GM23338 (cell line): ENCODE measurements around the gene TAF3. TPM values are rescaled to one million over a fixed set of nuclear protein-coding genes. Genes with fewer than 3 reads are reported as not detected.

Experiments
- ATAC-seq: fragments of 200-7000 bp; cut with Tn5 transposase; 3 replicates; pipeline ENCODE4 v1.9.1; 2020
- DNase-seq: peaks from one replicate; pipeline ENCODE4 v3.0.0-alpha.2; 2015; ENCODE audit warnings: low spot score
- H2AFZ ChIP-seq: fragments of 200-600 bp; sonication (generic); 2 replicates; pipeline ENCODE4 v1.8.0; 2016; ENCODE audit warnings: antibody characterized with exemption, mild to moderate bottlenecking, moderate library complexity
- H3F3A ChIP-seq: fragments of 200-600 bp; sonication (generic); replicated peaks from 2 replicates; pipeline ENCODE4 v1.8.0; 2017; ENCODE audit warnings: antibody characterized with exemption, mixed run types, low read depth
- H3K27ac ChIP-seq: fragments of 200-600 bp; sonication (generic); 2 replicates; pipeline ENCODE4 v1.6.1; 2016; ENCODE audit warnings: low read depth
- H3K27me3 ChIP-seq: fragments of 200-600 bp; sonication (generic); 2 replicates; pipeline ENCODE4 v1.8.0; 2016; ENCODE audit warnings: mild to moderate bottlenecking, mixed run types, moderate library complexity; ENCODE audit not compliant: insufficient read depth
- H3K36me3 ChIP-seq: fragments of 200-600 bp; sonication (generic); 2 replicates; pipeline ENCODE4 v1.8.0; 2016; ENCODE audit warnings: mild to moderate bottlenecking; ENCODE audit not compliant: insufficient read depth
- H3K4me1 ChIP-seq: fragments of 200-600 bp; sonication (generic); 2 replicates; pipeline ENCODE4 v1.8.0; 2016; ENCODE audit warnings: mild to moderate bottlenecking, moderate library complexity; ENCODE audit not compliant: insufficient read depth
- H3K4me2 ChIP-seq: fragments of 200-600 bp; sonication (generic); 2 replicates; pipeline ENCODE4 v1.7.1; 2017; ENCODE audit warnings: mixed run types
- H3K4me3 ChIP-seq: fragments of 200-600 bp; sonication (generic); 2 replicates; pipeline ENCODE4 v1.6.1; 2016; ENCODE audit warnings: mixed run types
- H3K79me2 ChIP-seq: fragments of 200-600 bp; sonication (generic); replicated peaks from 2 replicates; pipeline ENCODE4 v1.8.0; 2017; ENCODE audit warnings: mild to moderate bottlenecking; ENCODE audit not compliant: insufficient read depth
- H3K9me2 ChIP-seq: fragments of 200-600 bp; sonication (generic); 2 replicates; pipeline ENCODE4 v1.8.0; 2017; ENCODE audit not compliant: insufficient read depth
- H4K20me1 ChIP-seq: fragments of 200-600 bp; sonication (generic); replicated peaks from 2 replicates; pipeline ENCODE4 v1.8.0; 2017; ENCODE audit warnings: mild to moderate bottlenecking; ENCODE audit not compliant: insufficient read depth
- H3K27ac Mint-ChIP-seq: 2 replicates; pipeline ENCODE4 v1.8.0; 2020; ENCODE audit warnings: inconsistent platforms, mild to moderate bottlenecking, moderate library complexity, mixed read lengths
- H3K27me3 Mint-ChIP-seq: 3 replicates; pipeline ENCODE4 v1.8.0; 2022; ENCODE audit warnings: low read depth, mild to moderate bottlenecking, moderate library complexity, mixed read lengths, inconsistent platforms; ENCODE audit not compliant: insufficient read depth, poor library complexity
- H3K36me3 Mint-ChIP-seq: 3 replicates; pipeline ENCODE4 v1.8.0; 2021; ENCODE audit warnings: low read depth, mild to moderate bottlenecking, inconsistent platforms, moderate library complexity, mixed read lengths
- H3K4me1 Mint-ChIP-seq: 3 replicates; pipeline ENCODE4 v1.8.0; 2020; ENCODE audit warnings: mild to moderate bottlenecking, inconsistent platforms, mixed read lengths
- H3K4me3 Mint-ChIP-seq: 3 replicates; pipeline ENCODE4 v1.8.0; 2021; ENCODE audit warnings: moderate library complexity, mild to moderate bottlenecking, inconsistent platforms, mixed read lengths
- H3K9me3 Mint-ChIP-seq: 3 replicates; pipeline ENCODE4 v1.8.0; 2020; ENCODE audit warnings: moderate library complexity, mild to moderate bottlenecking, inconsistent platforms, mixed read lengths
- CTCF ChIP-seq, 2 experiments: fragments of 200-600 bp in 1 of 2; sonication (generic) in 1 of 2; conservative IDR thresholded peaks; 2 replicates each; pipeline versions ENCODE4 v1.5.1 to v1.6.1; 2016 to 2017; ENCODE audit warnings: antibody characterized with exemption in 2 of 2, low read depth in 2 of 2, mild to moderate bottlenecking in 2 of 2, moderate library complexity in 1 of 2
- NANOG ChIP-seq: IDR thresholded peaks from 2 replicates; pipeline ENCODE4 v1.6.1; 2016; ENCODE audit warnings: antibody characterized with exemption, borderline replicate concordance
- POLR2AphosphoS5 ChIP-seq: IDR thresholded peaks from 2 replicates; pipeline ENCODE4 v1.6.1; 2016; ENCODE audit warnings: antibody characterized with exemption, low read depth
- STAT1 ChIP-seq: IDR thresholded peaks from one replicate; pipeline ENCODE4 v1.6.1; 2016; ENCODE audit warnings: antibody characterized with exemption; ENCODE audit not compliant: unreplicated experiment
- ZNF114 ChIP-seq: fragments of 250-450 bp; sonication (Bioruptor Pico); IDR thresholded peaks from 2 replicates; pipeline ENCODE4 v1.5.0; 2020; ENCODE audit warnings: mild to moderate bottlenecking, moderate library complexity
- polyA plus RNA-seq: library from polyadenylated mRNA; unstranded; fragments of >200 nt; fragmentation: Nextera tagmentation; extraction: Ambion mirVana; gene quantifications from 2 replicates; pipeline ENCODE4 v1.2.1, GENCODE V29; 2016
- total RNA-seq: library from RNA; depleted of rRNA; stranded (reverse); fragments of >200 nt; shearing (Covaris generic); gene quantifications from 2 replicates; pipeline ENCODE4 v1.2.3, GENCODE V29; 2014
- TF ChIP-seq, protein P1 (sequence below): fragments of 250-450 bp; sonication (Bioruptor Pico); IDR thresholded peaks from 2 replicates; pipeline ENCODE4 v1.5.0; 2020; ENCODE audit warnings: mild to moderate bottlenecking, moderate library complexity

TAF3 gene
- total and polyA plus RNA-seq, 2 experiments from 2014 or later: 6.4 to 15.2 TPM

DNA sequence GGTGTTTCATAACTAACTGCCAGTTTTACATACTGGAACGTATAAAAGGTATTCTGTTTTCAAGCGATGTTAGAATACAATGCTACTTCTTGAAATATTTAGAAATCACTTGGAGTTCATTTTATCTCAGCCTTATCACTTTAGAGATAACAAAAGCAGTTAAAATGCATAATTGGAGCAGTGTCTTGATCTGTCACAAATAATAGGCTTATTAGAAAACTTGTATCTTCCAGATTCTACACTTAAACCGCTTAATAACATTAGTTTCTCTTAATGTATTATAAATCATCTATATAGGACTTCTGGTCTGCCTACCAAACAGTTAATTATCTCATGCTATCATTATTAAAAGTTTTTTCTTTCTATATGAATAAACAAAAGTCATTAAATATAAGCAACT lies 104.4 kb downstream of the TAF3 start:
- TF ChIP-seq CTCF (conservative IDR thresholded peaks at IDR 0.05; ENCODE audit: low read depth in 2 of 2) (no peak), STAT1 (no peak), ZNF114 (CRISPR knock-in tag) (no peak)
- no peak for DNase-seq
- Histone ChIP-seq H3K9me2 (no peaks in the 10 kb centered on the region), H3K4me3 (no peak overlapping the region), H3F3A (no peaks in the 10 kb centered on the region), H3K27ac (no peak overlapping the region), H3K4me1 (peaks cover 4% of the 10 kb centered on the region; the same call in 1 of the 2 replicates), H2AFZ (no peak overlapping the region), H3K27me3 (no peaks in the 10 kb centered on the region), H3K36me3 (no peaks in the 10 kb centered on the region), H3K4me2 (no peak overlapping the region), H3K79me2 (0 out of 2 replicates have a peak, but pooled peaks cover 5% of the 10 kb centered on the region), H4K20me1 (no peaks in the 10 kb centered on the region; the same call in 1 of the 2 replicates)
- Mint-ChIP-seq H3K27ac (no peak overlapping the region), H3K9me3 (no peaks in the 10 kb centered on the region), H3K36me3 (no peaks in the 10 kb centered on the region), H3K4me3 (no peak overlapping the region), H3K27me3 (no peaks in the 10 kb centered on the region), H3K4me1 (peaks cover 15% of the 10 kb centered on the region; the same call in 2 of the 3 replicates)
- no peak for ATAC-seq

DNA sequence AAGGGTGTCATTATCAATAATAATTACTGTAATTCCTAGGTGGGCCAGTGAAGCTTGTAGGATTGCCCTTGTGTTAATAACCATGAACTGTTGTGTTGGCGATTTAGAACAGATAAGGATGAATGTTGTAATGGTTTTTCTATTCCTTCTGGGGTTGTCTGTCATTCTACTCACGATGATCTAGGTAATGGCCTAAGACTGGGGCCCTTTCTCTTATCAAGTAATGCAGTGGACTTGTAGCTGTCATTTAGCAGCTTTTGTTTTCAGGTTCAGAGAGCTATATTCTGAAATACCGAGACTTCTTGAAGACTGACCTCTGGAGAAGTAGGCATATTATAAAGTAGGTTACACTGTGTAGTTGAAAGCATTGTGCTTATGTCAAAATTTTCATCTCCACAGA lies 110.2 kb downstream of the TAF3 start:
- H3K4me2 ChIP-seq: no peak overlapping the region
- TF ChIP-seq NANOG (no peak), POLR2AphosphoS5 (no peak), CTCF (conservative IDR thresholded peaks at IDR 0.05; ENCODE audit: low read depth in 2 of 2) (no peak), ZNF114 (CRISPR knock-in tag) (no peak)
- TF ChIP-seq, protein P1, sequence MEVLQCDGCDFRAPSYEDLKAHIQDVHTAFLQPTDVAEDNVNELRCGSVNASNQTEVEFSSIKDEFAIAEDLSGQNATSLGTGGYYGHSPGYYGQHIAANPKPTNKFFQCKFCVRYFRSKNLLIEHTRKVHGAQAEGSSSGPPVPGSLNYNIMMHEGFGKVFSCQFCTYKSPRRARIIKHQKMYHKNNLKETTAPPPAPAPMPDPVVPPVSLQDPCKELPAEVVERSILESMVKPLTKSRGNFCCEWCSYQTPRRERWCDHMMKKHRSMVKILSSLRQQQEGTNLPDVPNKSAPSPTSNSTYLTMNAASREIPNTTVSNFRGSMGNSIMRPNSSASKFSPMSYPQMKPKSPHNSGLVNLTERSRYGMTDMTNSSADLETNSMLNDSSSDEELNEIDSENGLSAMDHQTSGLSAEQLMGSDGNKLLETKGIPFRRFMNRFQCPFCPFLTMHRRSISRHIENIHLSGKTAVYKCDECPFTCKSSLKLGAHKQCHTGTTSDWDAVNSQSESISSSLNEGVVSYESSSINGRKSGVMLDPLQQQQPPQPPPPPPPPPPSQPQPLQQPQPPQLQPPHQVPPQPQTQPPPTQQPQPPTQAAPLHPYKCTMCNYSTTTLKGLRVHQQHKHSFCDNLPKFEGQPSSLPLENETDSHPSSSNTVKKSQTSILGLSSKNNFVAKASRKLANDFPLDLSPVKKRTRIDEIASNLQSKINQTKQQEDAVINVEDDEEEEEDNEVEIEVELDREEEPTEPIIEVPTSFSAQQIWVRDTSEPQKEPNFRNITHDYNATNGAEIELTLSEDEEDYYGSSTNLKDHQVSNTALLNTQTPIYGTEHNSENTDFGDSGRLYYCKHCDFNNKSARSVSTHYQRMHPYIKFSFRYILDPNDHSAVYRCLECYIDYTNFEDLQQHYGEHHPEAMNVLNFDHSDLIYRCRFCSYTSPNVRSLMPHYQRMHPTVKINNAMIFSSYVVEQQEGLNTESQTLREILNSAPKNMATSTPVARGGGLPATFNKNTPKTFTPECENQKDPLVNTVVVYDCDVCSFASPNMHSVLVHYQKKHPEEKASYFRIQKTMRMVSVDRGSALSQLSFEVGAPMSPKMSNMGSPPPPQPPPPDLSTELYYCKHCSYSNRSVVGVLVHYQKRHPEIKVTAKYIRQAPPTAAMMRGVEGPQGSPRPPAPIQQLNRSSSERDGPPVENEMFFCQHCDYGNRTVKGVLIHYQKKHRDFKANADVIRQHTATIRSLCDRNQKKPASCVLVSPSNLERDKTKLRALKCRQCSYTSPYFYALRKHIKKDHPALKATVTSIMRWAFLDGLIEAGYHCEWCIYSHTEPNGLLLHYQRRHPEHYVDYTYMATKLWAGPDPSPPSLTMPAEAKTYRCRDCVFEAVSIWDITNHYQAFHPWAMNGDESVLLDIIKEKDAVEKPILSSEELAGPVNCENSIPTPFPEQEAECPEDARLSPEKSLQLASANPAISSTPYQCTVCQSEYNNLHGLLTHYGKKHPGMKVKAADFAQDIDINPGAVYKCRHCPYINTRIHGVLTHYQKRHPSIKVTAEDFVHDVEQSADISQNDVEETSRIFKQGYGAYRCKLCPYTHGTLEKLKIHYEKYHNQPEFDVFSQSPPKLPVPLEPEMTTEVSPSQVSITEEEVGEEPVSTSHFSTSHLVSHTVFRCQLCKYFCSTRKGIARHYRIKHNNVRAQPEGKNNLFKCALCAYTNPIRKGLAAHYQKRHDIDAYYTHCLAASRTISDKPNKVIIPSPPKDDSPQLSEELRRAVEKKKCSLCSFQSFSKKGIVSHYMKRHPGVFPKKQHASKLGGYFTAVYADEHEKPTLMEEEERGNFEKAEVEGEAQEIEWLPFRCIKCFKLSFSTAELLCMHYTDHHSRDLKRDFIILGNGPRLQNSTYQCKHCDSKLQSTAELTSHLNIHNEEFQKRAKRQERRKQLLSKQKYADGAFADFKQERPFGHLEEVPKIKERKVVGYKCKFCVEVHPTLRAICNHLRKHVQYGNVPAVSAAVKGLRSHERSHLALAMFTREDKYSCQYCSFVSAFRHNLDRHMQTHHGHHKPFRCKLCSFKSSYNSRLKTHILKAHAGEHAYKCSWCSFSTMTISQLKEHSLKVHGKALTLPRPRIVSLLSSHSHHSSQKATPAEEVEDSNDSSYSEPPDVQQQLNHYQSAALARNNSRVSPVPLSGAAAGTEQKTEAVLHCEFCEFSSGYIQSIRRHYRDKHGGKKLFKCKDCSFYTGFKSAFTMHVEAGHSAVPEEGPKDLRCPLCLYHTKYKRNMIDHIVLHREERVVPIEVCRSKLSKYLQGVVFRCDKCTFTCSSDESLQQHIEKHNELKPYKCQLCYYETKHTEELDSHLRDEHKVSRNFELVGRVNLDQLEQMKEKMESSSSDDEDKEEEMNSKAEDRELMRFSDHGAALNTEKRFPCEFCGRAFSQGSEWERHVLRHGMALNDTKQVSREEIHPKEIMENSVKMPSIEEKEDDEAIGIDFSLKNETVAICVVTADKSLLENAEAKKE (CRISPR knock-in tag): no peak
- no peaks in the 10 kb centered on the region for H3K9me2 ChIP-seq
- H3K27me3 Mint-ChIP-seq: no peaks in the 10 kb centered on the region
- H3F3A ChIP-seq: no peaks in the 10 kb centered on the region
- H3K4me1 Mint-ChIP-seq: peaks cover 6% of the 10 kb centered on the region; the same call in 1 of the 3 replicates
- no peak overlapping the region for H2AFZ ChIP-seq
- H3K27ac Mint-ChIP-seq: no peak overlapping the region
- H3K36me3 Mint-ChIP-seq: no peaks in the 10 kb centered on the region
- H3K79me2 ChIP-seq: no peaks in the 10 kb centered on the region
- no peak overlapping the region for H3K27ac ChIP-seq
- no peaks in the 10 kb centered on the region for H3K36me3 ChIP-seq
- H3K4me3 Mint-ChIP-seq: no peak overlapping the region
- peaks cover 4% of the 10 kb centered on the region; the same call in 1 of the 2 replicates for H4K20me1 ChIP-seq
- H3K27me3 ChIP-seq: no peaks in the 10 kb centered on the region
- DNase-seq (no peak), ATAC-seq (no peak)
- no peaks in the 10 kb centered on the region for H3K9me3 Mint-ChIP-seq
- H3K4me3 ChIP-seq: no peak overlapping the region
- no peaks in the 10 kb centered on the region for H3K4me1 ChIP-seq
